Vagina (tissue), 2 donors: ENCODE data around the gene GRIK4.

ENCODE experiments used
- CTCF ChIP-seq, 3 experiments: fragments of 450-650 bp in 2 of 3; fragments of 200-600 bp in 1 of 3; sonication (generic) in 1 of 3; IDR thresholded peaks; one replicate each; pipeline ENCODE4 v1.5.1; 2017 to 2019; ENCODE audit warnings: antibody characterized with exemption in 3 of 3, mild to moderate bottlenecking in 2 of 3, moderate library complexity in 2 of 3
- POLR2A ChIP-seq, 2 donors: fragments of 450-650 bp; IDR thresholded peaks; one replicate each; pipeline ENCODE4 v1.6.1; 2017; ENCODE audit warnings: antibody characterized with exemption in 2 of 2, mild to moderate bottlenecking in 2 of 2, moderate library complexity in 2 of 2

DNA sequence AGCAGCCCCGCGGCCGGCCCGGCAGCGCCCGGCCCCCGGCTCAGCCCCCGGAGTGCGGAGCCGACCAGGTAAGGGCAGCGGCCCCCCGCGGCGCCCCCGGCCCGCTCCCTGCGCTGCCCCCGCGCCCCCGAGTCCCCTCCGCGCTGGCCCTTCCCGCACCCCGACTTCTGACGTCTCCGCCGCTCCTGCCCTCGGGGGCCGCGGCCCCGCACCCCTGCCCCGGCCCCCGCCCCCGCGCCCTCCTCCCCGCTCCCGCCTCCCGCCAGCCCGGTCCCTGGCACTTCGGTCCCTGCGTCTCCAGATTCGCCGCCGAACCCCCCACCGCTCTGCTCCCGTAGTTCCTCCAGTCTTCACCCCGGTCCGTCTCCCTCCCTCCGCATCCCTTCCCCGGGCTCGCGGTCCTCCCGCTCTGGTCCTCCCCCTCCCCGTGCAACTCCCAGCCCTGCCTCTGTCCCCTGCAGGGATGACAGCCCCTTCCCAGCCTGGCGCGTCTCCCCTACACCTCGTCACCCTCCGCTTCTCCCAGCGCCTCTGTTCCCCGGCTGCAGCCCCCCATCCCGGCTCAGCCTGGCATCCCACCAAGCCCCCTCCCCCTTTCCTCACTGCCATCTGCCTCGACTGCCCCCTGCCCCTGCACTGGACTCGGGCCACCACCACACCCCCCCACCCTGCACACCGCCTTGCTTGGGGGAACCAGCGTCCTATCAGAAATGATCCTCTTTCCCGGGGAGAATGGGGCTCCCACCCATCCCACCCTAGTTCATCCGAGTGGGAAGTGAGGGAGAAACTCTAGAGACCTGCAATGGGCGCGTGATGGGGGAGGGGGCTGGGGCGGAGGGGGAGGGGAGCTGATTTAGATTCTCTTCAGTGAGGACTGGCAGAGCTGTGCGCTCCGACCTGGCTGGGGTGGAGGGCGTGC is 531 bp downstream of the GRIK4 start:
- TF ChIP-seq POLR2A (IDR thresholded peaks at IDR 0.05) (no peak), CTCF (IDR thresholded peaks at IDR 0.05) (no peak)
